ENCODE results near the gene ZFHX3.

Gene ZFHX3

GRCh38 chr16:72896485-72897118, 151.3 kb downstream of the ZFHX3 start:
- no peak overlapping the region for H3K4me3 ChIP-seq (ENCODE audit: low read depth, low read length)
- no peak for DNase-seq
- no peaks in the 10 kb centered on the region; the same call in none of the 2 replicates for H3K36me3 ChIP-seq
- H3K27me3 ChIP-seq: no peaks in the 10 kb centered on the region
- TF ChIP-seq CTCF (IDR thresholded peaks at IDR 0.05; ENCODE audit: low read depth, low read length): no peak
- no peaks in the 10 kb centered on the region for H3K9me3 ChIP-seq
- H3K4me1 ChIP-seq: peaks cover 5% of the 10 kb centered on the region

GRCh38 chr16:72895951-72896350, 152.0 kb downstream of the ZFHX3 start:
- H3K27me3 ChIP-seq: no peaks in the 10 kb centered on the region
- no peak for TF ChIP-seq CTCF (IDR thresholded peaks at IDR 0.05; ENCODE audit: low read depth, low read length)
- DNase-seq: no peak
- no peak overlapping the region for H3K4me3 ChIP-seq (ENCODE audit: low read depth, low read length)
- H3K4me1 ChIP-seq: no peaks in the 10 kb centered on the region
- H3K36me3 ChIP-seq: no peaks in the 10 kb centered on the region; the same call in none of the 2 replicates
- H3K9me3 ChIP-seq: no peaks in the 10 kb centered on the region

GRCh38 chr16:72894293-72895151, 153.4 kb downstream of the ZFHX3 start:
- DNase-seq: no peak

DNA sequence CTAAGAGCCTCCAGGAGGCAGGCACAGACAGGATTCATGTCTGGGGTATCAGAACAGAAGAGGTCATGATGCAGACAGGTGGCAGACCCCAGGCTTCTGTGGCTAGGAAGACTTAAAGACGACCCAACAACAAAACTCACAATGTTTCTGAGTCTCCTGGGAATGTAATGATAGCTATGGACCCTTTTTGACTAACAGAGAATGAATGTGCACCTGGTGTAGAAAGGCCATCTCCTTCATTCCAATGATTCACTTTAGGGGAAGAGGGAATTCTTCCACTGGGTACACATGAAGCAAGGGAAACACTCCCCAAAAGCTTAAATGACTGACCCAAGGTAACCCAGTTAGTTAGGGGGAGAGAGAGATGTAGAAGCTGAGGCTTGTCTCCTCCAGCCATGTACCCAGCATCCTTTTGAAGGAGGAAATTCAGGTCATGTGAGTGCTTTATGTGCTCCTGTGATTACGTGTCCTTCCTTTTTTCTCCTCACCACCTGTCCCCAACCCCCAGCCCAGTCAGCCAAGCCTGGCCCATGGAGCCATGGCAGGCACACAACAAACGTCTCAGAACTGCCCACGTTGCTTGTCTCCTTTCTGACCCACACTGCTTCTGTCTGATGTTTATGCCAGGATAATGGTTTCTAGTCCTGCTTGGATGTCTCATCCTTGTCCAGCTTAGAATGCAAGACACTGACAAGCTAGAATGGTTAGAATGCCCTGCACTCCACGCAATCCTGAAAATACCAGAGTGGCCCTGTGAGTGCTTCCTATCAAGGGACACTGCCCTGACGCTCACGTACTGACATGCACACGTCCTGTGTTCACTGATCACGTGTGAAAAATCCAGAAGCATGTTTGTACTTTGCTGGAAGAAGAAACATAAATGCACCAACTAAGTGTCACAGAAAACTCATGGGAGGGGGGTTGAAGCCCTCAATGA, 156.4 kb downstream of the ZFHX3 start:
- Histone ChIP-seq H3K4me3 (ENCODE audit: low read depth, low read length) (no peak overlapping the region), H3K4me1 (no peaks in the 10 kb centered on the region), H3K9me3 (no peaks in the 10 kb centered on the region), H3K36me3 (peaks cover 27% of the 10 kb centered on the region), H3K27me3 (no peaks in the 10 kb centered on the region)
- TF ChIP-seq CTCF (IDR thresholded peaks at IDR 0.05; ENCODE audit: low read depth, low read length): no peak
- no peak for DNase-seq

More at GRCh38 chr16:72894293-72895151, 153.4 kb downstream of the ZFHX3 start:
- peaks cover 6% of the 10 kb centered on the region for H3K36me3 ChIP-seq
- no peaks in the 10 kb centered on the region for H3K27me3 ChIP-seq
- no peak for TF ChIP-seq CTCF (IDR thresholded peaks at IDR 0.05; ENCODE audit: low read depth, low read length)
- no peaks in the 10 kb centered on the region for H3K4me1 ChIP-seq
- H3K4me3 ChIP-seq (ENCODE audit: low read depth, low read length): no peak overlapping the region
- no peaks in the 10 kb centered on the region for H3K9me3 ChIP-seq

- Histone ChIP-seq H3K9me3 (no peaks in the 10 kb centered on the region), H3K4me1 (no peaks in the 10 kb centered on the region), H3K4me3 (ENCODE audit: low read depth, low read length) (no peak overlapping the region), H3K27me3 (no peaks in the 10 kb centered on the region), H3K36me3 (peaks cover 35% of the 10 kb centered on the region)
- DNase-seq: no peak
- TF ChIP-seq CTCF (IDR thresholded peaks at IDR 0.05; ENCODE audit: low read depth, low read length): no peak
Observed at GRCh38 chr16:72890587-72890986, 157.3 kb downstream of the ZFHX3 start.

All from BE2C (cell line).